Stimulated activated CD4-positive, alpha-beta T cell treated with anti-CD3 and anti-CD28 coated beads, Interleukin-4, amount 100 ng/mL, for 48 hours (primary cell): ENCODE data around the gene DCLK1.

Experiments
- DNase-seq, 2 donors: peaks; one replicate each; pipeline ENCODE4 v3.0.0-alpha.2; 2020; ENCODE audit warnings: low read depth in 2 of 2

The DCLK1 gene

DNA sequence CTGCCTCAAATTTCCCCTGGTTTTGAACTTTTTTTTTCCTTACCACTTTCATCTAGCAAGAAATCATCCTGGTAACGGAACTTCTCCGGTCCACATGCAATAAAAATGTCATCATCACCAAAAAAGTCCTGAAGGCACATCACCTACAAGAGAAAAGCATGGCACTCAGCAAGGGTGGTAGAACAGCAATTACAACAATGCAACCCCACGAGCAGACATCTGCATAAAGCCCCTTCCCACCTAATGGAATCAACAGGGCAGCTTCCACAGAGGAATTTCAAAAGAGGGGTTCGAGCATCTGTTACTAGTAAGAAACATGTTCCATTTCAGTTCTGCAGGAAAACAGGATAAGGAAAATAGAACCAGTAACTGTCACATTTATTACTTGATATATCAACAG, 183.9 kb downstream of the DCLK1 start:
- DNase-seq: no peak

GRCh38 chr13:35945368-35945767, 185.8 kb downstream of the DCLK1 start:
- no peak for DNase-seq

DNA sequence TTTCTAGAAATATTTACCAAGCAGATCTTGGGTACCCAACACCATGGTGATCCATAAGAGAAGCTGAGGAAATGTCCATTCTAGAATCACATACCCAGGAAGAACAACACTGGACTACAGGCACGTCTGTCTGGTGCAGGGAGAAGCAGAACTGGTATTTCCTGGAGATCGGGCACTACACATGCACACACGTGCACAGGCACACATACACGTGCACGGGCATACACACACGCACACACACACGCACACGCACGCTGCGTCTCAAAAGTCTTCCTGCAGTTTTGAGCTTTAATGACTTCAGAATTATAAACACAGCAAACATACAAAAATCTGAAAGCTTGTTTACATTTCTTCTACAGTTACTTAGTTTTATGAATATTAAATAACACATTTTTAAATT, 189.8 kb downstream of the DCLK1 start:
- DNase-seq: no peak

DNA sequence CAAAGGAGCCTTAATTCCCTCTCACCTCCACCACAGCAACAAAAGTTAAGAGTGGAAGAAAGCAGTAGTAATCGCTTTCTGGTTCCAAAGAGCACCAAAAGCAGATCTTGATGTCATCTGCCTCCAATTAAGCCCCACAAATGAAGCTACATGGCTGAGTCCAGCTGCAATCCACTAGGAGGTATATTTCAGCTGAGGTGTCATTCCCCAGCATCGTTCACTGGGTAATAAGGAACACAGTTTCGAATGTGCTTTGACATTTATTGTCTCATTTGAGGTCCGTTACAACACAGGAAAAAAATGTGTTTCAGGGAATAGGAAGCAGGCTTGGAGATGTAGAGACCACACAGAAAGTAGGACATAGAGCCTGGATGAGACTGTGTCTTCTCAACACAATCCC, 190.4 kb downstream of the DCLK1 start:
- DNase-seq: no peak

DNA sequence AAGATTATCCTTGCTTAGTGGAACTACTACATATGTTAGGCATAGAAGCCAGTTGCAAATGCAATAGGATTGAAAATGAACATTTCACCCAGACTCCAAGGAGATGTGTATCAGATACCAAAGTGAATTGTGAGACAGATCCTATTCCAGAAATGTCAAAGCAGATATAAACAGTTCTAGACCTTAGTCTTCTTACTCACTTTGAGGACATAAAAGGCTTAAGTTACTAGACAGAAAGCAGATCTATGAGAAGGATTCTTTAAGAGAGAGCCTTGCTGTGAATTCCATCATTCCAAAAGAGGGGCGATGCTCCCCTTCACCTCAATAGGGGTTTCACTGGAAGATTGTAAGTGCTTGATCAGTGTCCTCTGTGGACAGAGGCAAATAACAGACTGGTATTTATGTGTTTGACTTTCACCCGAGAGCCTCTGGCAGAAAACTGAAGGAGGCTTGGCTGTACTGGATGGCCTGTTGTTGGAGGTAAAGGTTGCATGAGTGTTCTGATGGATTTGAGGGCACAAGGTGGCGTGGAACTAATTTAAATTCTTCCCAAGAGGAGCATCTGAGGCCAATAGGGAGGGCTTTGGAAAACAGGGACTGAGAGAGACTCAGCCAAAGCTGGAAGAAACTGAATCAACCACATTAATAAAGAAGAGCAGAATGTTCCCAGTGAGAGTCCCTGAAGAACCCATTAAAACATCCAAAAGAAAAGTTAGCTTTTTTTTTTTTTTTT, 194.8 kb downstream of the DCLK1 start:
- DNase-seq: no peak

GRCh38 chr13:35930665-35931631, 200.2 kb downstream of the DCLK1 start:
- DNase-seq: no peak

DNA sequence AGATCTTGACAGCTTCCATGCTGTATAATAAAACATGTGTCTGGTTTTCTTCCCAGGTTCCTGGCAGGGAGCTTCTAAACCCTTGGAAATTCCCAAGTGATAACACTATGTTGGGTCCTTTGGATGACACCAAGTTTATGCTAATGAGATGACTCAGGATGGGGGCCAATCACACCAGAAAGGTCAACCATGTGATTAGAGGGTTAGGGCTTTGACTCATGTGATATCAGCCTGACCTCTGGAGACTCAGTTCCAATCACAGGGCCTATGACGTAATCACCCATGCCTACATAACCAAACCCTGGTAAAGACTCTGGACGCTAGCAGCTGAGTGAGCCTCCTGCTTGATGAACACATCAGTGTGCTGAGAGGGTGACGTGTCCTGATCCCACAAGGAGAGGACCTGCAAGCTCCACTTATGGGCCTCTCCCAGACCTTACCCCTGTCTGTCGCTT, 203.6 kb downstream of the DCLK1 start:
- no peak for DNase-seq

DNA sequence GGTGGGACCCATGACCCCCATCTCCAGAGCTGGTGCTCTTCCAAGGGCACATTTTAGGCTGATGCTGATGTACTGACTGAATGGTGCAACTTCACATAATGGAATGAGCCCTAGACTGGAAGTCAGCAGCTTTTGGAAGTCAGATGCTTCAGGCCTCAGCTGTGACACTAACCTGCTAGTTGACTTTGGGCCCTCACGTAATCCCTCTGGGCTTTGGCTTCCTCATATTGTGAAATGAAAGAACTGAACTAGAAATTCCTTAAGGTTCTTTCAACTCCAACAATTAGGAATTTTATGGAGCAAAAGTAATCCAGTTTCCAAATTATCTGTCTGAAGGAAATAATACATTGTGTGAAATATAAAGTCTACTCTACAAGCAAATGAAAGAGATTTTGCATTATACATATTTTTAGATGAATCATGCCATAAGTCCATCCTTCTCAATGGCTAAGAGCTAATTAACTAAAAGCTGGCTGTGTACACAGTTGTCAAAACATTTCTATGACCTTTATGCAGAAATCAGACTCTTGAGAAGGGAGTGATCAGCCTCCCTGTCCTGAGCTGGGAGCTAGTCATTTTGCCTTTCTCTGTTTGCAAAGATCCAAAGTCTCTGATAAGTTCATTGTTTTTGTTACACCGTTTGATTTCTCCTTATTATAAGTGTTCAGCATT, 204.2 kb downstream of the DCLK1 start:
- no peak for DNase-seq

GRCh38 chr13:35925669-35926068, 205.5 kb downstream of the DCLK1 start:
- no peak for DNase-seq

DNA sequence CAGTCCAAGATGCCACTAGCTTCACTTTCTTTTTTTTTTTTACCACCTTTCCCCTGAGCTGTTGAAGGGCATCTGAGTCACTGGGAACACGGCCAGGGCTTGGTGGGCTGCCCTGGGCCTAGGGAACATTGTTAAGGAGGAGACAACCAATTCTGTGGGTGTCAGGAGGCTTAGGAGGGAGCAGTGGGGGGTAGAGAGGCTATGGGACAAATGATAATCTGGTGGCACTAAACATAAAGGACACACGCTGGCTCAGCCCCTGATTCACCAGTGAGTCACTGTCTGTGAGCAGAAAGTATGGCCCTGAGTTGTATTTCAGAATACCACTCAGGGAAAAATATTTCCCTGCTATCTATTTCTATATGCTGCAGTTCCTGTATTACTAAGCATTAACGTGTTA, 207.8 kb downstream of the DCLK1 start:
- no peak for DNase-seq

DNA sequence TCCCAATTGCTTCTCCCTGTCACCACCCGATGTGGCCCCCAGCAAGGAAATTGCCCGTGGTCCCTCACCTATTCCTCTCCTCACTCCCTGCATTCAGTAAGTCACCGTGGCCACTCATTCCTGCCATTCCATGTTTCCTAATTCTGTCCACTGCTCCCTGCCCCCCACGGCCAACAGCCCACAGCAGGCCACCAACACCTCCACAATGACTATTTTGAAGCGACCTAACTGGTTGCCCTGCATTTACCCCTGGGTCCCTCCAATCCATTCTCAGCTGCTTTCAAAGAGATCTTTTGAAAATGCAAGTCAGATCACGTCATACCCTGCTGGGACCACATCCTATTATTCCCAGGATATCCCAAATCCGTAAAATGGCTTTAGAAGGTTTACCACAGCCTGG, 210.4 kb downstream of the DCLK1 start:
- DNase-seq: no peak

DNA sequence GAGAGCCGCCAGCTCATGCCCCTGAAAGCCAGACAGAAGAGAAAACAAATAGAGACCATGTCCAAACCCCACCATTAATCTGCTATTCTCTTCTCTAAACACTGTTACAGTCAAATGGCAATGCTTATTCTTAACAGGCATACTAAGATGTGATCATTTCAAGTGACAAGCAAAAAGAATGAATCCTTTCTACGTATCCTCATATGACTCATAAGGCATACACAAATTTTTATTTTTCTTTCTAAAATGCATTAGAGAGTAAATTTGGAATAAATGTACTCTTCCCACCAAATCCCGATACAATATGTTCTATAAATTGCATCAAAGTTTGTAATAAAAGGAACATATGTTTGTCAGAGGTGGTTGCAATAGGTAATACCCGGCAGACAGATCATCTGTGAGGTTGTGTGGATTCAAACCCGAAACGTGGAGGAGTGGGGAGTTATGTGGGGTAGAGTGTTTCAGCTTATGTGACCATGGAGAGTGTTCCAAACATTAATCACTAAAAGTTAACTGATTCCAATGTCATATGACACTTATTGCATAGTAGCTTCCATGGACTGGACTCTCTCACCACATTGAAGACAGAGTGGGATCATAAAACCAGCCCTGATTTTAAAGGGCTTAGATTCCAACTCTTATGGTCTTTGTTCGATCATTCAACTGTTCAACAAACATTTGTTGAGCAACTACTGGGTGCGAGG, 213.1 kb downstream of the DCLK1 start:
- DNase-seq: no peak

- no peak for DNase-seq
These were observed 213.8 kb downstream of the DCLK1 start for GRCh38 chr13:35917252-35917941.

GRCh38 chr13:35916146-35916545, 215.0 kb downstream of the DCLK1 start:
- DNase-seq: no peak

- DNase-seq: no peak
These were observed 216.5 kb downstream of the DCLK1 start for GRCh38 chr13:35914662-35915061.

DNA sequence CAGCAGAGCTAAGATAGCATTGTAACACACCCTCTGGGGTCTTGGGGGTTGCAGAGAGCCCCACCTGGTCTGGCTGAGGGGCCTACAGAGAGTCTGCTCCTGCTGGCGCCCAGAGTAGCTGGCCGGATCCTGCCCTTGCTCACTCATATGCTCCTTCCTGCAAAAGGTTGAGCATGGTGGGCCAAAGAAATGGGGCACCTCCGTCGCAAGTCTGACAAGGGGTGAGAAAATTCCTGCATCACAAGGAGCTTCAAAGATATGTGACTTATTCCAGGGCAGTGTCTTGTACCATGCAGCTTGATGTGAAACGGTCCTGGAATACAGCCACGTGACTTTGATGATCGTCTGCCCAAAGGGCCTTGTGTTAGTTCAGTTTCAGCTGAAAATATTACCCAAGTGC, 218.3 kb downstream of the DCLK1 start:
- DNase-seq: no peak

GRCh38 chr13:35909837-35910540, 221.2 kb downstream of the DCLK1 start:
- DNase-seq: no peak

- DNase-seq: no peak
These were observed 222.1 kb downstream of the DCLK1 start for GRCh38 chr13:35909091-35909490.

- DNase-seq: no peak
These were observed 223.0 kb downstream of the DCLK1 start for GRCh38 chr13:35908226-35908625.

GRCh38 chr13:35906636-35907035, 224.5 kb downstream of the DCLK1 start:
- DNase-seq: no peak
